AG09319 (cell line): ENCODE results near the gene ALAD.

Experiments used
- DNase-seq: peaks from one replicate; pipeline ENCODE4 v3.0.0-alpha.2; 2010; ENCODE audit warnings: low read depth; ENCODE audit errors: extremely low read depth
- CTCF ChIP-seq: IDR thresholded peaks from 2 replicates; pipeline ENCODE4 v1.5.1; 2011; ENCODE audit warnings: low read depth, mild to moderate bottlenecking, inconsistent platforms, low read length, moderate library complexity

ALAD gene

GRCh38 chr9:113428062-113428615 is 27.1 kb upstream of the ALAD start:
- no peak for TF ChIP-seq CTCF
- no peak for DNase-seq

- no peak for TF ChIP-seq CTCF
- no peak for DNase-seq
These were observed 26.5 kb upstream of the ALAD start for GRCh38 chr9:113427629-113428028.

DNA sequence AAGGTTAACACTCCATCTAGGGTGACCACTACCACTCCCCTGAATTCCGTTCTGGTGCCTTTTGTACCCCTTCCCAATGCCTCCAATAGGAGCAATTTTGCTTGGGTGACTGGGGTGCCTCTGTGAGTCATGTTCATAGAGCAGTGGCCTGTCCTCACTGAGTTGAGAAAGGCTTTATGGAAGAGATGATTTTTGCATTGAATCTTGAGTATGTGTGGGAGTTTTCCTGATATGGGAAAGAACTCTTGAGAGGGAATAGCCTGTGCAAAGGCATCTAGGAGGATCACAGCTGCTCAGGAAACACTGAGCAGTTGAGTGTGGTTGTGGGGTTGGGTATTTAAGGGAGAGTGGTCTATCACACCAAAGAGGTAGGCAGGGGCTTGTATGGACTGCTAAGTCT is 25.6 kb upstream of the ALAD start:
- no peak for TF ChIP-seq CTCF
- DNase-seq = no peak

DNA sequence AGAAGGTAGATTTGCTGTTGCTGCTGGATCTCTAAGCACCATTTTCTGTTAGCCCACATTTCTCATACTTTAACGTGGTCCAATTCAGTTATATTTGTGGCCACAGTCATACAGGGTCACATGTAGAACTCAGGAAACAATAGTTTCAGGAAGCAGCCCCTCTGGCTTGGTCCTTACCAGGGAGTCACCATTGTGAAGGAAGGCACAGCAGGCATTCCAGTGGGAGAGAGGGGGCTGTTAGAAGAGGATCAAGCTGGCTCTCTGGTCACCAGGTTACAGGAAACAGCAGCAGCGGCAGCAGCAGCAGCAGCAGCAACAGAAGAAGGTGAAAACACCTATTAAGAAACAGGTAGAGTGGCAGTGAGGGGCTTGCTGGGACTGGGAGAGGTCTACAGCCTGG is 24.0 kb upstream of the ALAD start:
- TF ChIP-seq CTCF = no peak
- no peak for DNase-seq

GRCh38 chr9:113421726-113422125 is 20.6 kb upstream of the ALAD start:
- DNase-seq = no peak
- TF ChIP-seq CTCF = no peak

GRCh38 chr9:113417370-113417769 is 16.3 kb upstream of the ALAD start:
- no peak for TF ChIP-seq CTCF
- DNase-seq = no peak

- TF ChIP-seq CTCF = no peak
- no peak for DNase-seq
These were observed 15.2 kb upstream of the ALAD start for GRCh38 chr9:113416149-113416721.
